ENCODE data around the gene ASB2. TPM values are rescaled to one million over a fixed set of nuclear protein-coding genes. Genes with fewer than 3 reads are reported as not detected.

The ASB2 gene
- total RNA-seq, 1 donor from 2014 or later, result 2.4 TPM

DNA sequence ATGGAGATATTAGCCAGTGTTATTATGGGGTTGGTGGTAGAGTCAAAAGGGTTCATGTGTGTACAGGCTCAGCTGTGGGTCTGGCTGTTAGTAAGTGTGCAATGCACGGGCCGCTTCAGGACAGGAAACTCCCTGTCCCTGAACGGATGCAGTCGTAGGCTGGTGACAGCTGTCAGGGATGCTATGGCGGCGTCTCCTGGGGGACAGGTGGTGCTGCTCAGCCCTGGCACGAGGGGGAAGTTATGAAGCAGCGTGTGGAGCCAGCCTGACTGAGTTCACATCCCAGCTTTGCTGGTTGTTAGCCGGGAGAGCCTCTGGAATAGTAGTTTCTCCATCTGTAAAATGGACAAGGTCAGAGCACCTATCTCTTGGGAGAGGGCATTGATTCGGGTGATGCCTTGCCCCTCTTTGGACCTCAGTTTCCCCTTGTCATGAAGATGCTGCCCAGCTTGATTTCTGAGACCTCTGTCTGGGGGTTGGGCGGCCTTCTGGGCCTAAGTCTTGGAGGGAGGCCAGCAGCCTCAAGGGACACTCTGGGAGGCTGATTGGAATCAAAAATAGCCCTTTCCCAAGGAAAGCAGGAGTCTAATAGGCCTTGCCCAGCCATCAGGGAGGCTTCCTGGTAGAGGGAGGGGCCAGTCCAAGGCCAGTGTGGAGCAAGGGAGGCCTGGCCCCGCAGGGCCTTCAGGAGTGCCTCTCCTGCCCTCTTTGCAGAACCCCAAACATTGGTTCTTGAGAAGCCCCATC lies 7.1 kb downstream of the ASB2 start:
- Histone ChIP-seq H3K27me3 (ENCODE audit: low read depth) (no peaks in the 10 kb centered on the region), H3K4me1 (peaks cover 22% of the 10 kb centered on the region), H3K9me3 (no peaks in the 10 kb centered on the region), H3K4me3 (no peak overlapping the region), H3K27ac (no peak overlapping the region), H3K36me3 (no peaks in the 10 kb centered on the region)
- DNase-seq (no peak), ATAC-seq (no peak)
- intact Hi-C loops (cut with DNase I), result no loop called here
- TF ChIP-seq CTCF (IDR thresholded peaks at IDR 0.05), result no peak

DNA sequence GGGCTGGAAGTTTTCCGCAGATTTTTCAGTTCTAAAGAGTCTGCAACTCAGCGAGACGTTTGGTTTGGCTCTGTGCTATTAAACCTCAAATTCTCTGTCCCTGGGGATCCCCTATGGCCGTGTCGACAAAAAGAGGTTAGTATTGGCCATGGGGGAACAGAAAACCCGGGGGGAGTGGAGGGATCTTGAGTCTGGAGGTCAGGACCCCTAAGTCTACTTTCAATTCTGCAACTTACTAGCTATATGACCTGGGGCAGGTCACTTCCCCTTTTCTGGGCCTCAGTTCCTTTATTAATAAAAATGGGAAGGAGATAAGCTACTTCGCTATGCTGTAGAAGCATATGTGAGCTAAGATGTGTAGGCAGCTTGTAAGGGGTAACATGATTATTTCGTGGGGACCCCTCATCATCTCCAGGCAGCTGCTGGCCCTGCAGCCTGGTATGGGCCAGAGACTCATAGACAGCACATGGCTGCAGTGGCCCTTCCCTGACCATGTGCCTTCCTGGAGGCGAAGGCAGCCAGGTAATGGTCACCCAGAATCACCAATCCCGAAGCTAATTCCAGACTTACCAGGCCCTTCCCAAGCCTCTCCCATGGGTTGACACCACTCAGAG lies 8.6 kb downstream of the ASB2 start:
- peak in 1 of 2 donors; percentile 5 for ATAC-seq
- Histone ChIP-seq H3K27ac (no peak overlapping the region), H3K9me3 (no peaks in the 10 kb centered on the region), H3K27me3 (ENCODE audit: low read depth) (no peaks in the 10 kb centered on the region), H3K36me3 (no peaks in the 10 kb centered on the region), H3K4me1 (peaks cover 36% of the 10 kb centered on the region), H3K4me3 (no peak overlapping the region)
- no peak for DNase-seq
- TF ChIP-seq CTCF (IDR thresholded peaks at IDR 0.05), result no peak
- intact Hi-C loops (cut with DNase I), result no loop called here

DNA sequence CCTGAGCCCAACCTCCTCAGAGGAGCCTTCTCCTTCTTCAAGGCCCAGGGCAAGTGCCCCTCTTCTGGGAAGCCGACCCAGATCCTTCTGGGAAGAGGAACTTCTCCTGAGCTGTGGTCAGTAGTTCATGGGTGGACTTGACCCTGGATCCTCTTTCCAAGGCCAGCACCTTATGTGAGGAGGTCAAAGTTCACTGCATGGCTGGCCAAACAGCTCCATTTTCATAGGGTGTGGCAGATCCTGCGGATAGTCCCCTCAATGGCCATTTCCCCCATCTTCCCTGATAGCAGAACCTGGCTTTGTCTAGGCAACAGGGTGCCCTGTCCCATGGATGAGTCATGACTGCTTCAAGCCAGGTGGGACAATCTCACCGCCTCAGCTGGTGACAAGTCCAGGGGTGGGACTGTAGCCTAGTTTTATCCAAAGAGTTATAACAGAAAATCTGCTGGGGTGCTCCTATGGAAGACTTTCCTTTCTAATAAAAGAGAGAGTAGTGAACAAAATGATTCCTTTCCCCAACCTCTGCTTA lies 10.4 kb downstream of the ASB2 start:
- no peak overlapping the region for H3K4me3 ChIP-seq
- H3K27me3 ChIP-seq (ENCODE audit: low read depth), result no peaks in the 10 kb centered on the region
- DNase-seq (no peak), ATAC-seq (no peak)
- intact Hi-C loops (cut with DNase I), result no loop called here
- no peak overlapping the region for H3K27ac ChIP-seq
- no peaks in the 10 kb centered on the region for H3K9me3 ChIP-seq
- no peak for TF ChIP-seq CTCF (IDR thresholded peaks at IDR 0.05)
- H3K4me1 ChIP-seq, result peaks cover 45% of the 10 kb centered on the region
- no peaks in the 10 kb centered on the region for H3K36me3 ChIP-seq

DNA sequence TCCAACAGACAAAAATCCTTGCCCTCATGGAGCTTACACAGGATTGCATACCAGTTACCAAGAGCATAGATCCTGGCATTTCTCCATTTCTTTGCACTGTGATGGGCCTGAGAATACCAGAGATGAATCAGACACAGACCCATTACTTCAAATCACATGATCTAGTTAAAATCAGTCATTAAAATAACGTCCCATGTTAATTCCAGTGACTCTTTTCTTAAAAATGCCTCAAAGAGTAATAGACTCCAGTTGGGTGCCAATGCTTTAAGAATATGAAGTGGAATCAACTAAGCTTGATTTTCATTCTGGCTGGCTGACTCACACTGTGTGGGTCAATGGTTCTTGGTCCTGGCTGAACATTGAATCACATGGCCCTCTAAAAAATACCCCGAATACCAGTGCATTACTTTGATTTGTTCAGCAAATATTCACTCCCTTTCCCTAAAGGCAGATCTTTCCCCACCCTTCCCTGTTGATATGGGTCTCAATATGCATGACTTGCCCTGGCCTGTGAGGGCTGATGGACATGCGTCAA lies 11.0 kb downstream of the ASB2 start:
- ATAC-seq, result peak in 1 of 2 donors; percentile 20
- no peak overlapping the region for H3K27ac ChIP-seq

More for the DNA sequence above, 11.0 kb downstream of the ASB2 start:
- TF ChIP-seq CTCF (IDR thresholded peaks at IDR 0.05), result no peak
- H3K4me1 ChIP-seq, result peaks cover 50% of the 10 kb centered on the region
- no peaks in the 10 kb centered on the region for H3K27me3 ChIP-seq (ENCODE audit: low read depth)
- H3K9me3 ChIP-seq, result no peaks in the 10 kb centered on the region
- no peak overlapping the region for H3K4me3 ChIP-seq
- no peaks in the 10 kb centered on the region for H3K36me3 ChIP-seq
- intact Hi-C loops (cut with DNase I), result no loop called here
- DNase-seq, result no peak

Measured in lower lobe of right lung (tissue), 2 donors.